ENCODE results near the gene RSAD2. TPM values are rescaled to one million over a fixed set of nuclear protein-coding genes. Genes with fewer than 3 reads are reported as not detected.

The RSAD2 gene
- total RNA-seq, 4 donors from 2014 or later = 3.7 to 7.0 (median 5.8) TPM

DNA sequence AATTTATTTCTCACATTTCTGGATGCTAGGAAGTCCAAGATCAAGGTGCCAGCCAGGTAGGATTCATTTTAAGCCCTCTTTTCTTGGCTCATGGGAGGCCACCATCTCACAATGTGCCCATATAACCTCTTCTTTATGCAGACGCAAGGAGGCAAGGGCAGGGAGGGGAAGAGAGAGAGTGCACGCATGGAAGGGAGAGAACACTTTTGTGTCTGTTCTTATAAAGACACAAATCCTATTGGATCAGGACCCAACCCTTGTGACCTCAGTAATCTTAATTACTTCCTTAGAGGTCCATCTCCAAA, 44.3 kb upstream of the RSAD2 start:
- DNase-seq (ENCODE audit: extremely low spot score) = no peak
- Histone ChIP-seq H3K27me3 (no peaks in the 10 kb centered on the region), H3K4me3 (no peak overlapping the region), H3K9me3 (peaks cover 0 to 23% (median 9%) of the 10 kb centered on the region in 4 donors), H3K4me1 (no peaks in the 10 kb centered on the region), H3K36me3 (no peaks in the 10 kb centered on the region), H3K27ac (replicated peaks in 1 of 4) (no peak overlapping the region)
- TF ChIP-seq, protein P1, sequence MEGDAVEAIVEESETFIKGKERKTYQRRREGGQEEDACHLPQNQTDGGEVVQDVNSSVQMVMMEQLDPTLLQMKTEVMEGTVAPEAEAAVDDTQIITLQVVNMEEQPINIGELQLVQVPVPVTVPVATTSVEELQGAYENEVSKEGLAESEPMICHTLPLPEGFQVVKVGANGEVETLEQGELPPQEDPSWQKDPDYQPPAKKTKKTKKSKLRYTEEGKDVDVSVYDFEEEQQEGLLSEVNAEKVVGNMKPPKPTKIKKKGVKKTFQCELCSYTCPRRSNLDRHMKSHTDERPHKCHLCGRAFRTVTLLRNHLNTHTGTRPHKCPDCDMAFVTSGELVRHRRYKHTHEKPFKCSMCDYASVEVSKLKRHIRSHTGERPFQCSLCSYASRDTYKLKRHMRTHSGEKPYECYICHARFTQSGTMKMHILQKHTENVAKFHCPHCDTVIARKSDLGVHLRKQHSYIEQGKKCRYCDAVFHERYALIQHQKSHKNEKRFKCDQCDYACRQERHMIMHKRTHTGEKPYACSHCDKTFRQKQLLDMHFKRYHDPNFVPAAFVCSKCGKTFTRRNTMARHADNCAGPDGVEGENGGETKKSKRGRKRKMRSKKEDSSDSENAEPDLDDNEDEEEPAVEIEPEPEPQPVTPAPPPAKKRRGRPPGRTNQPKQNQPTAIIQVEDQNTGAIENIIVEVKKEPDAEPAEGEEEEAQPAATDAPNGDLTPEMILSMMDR (IDR thresholded peaks at IDR 0.05) = no peak
- TF ChIP-seq POLR2AphosphoS5 (IDR thresholded peaks at IDR 0.05) = no peak
- no peak for TF ChIP-seq POLR2A (IDR thresholded peaks at IDR 0.05; ENCODE audit: low read depth)
- no peak for TF ChIP-seq EP300 (IDR thresholded peaks at IDR 0.05)
- intact Hi-C loops (cut with DNase I) = no loop called here
- WGBS = 90% methylated on average over 2 of the region's 2 CpGs

DNA sequence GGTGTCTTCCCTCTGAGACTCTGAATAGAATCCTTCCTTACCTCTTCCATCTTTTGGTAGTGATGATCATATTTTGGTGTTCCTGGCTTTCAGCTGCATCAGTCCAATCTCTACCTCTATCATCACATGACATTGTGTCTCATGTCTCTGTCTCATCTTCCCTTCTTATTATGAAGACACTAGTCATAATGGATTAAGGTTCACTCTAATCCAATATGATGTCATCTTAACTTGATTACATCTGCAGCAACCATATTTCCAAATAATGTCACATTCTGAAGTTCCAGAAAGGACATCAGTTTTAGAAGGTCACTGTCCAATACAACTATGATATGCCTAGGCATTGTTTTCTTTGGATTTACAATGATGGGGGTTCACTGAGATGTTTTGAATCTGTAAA, 43.4 kb upstream of the RSAD2 start:
- no peaks in the 10 kb centered on the region for H3K27me3 ChIP-seq
- TF ChIP-seq EP300 (IDR thresholded peaks at IDR 0.05) = no peak
- no peak for TF ChIP-seq POLR2A (IDR thresholded peaks at IDR 0.05; ENCODE audit: low read depth)
- no peak for TF ChIP-seq POLR2AphosphoS5 (IDR thresholded peaks at IDR 0.05)
- TF ChIP-seq, protein P1 (IDR thresholded peaks at IDR 0.05) = no peak
- peaks cover 0 to 23% (median 9%) of the 10 kb centered on the region in 4 donors for H3K9me3 ChIP-seq
- intact Hi-C loops (cut with DNase I) = no loop called here
- no peaks in the 10 kb centered on the region for H3K4me1 ChIP-seq
- no peak for DNase-seq (ENCODE audit: extremely low spot score)
- H3K27ac ChIP-seq (replicated peaks in 1 of 4) = no peak overlapping the region
- peaks cover 0 to under 1% (median 0%) of the 10 kb centered on the region in 4 donors for H3K36me3 ChIP-seq
- H3K4me3 ChIP-seq = no peak overlapping the region

DNA sequence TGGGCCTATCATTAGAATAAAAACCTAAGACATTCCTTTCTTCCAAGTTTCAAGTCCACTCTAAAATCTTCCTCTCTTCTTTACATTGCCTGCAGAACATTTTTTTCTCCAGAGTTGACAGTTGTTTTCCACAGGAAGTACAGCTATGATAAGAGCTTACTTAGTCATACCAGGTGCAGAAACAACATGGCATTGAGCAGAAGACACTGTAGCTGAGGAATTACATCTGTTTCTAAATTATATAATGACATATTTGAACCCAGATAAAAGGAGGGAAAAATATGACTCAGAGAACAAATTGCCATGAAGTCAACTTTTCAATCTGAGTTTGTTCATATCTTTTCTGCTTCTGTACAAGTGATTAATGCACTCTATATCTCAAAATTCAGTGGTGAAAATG, 42.1 kb upstream of the RSAD2 start:
- Histone ChIP-seq H3K27me3 (no peaks in the 10 kb centered on the region), H3K4me1 (no peaks in the 10 kb centered on the region), H3K36me3 (peaks cover 0 to 13% (median 0%) of the 10 kb centered on the region in 4 donors), H3K4me3 (no peak overlapping the region), H3K27ac (replicated peaks in 1 of 4) (no peak overlapping the region), H3K9me3 (peaks cover 0 to 31% (median 12%) of the 10 kb centered on the region in 4 donors)
- intact Hi-C loops (cut with DNase I) = no loop called here
- no peak for DNase-seq (ENCODE audit: extremely low spot score)
- no peak for TF ChIP-seq POLR2A (IDR thresholded peaks at IDR 0.05; ENCODE audit: low read depth)
- TF ChIP-seq, protein P1 (IDR thresholded peaks at IDR 0.05) = no peak
- TF ChIP-seq POLR2AphosphoS5 (IDR thresholded peaks at IDR 0.05) = no peak
- no peak for TF ChIP-seq EP300 (IDR thresholded peaks at IDR 0.05)

DNA sequence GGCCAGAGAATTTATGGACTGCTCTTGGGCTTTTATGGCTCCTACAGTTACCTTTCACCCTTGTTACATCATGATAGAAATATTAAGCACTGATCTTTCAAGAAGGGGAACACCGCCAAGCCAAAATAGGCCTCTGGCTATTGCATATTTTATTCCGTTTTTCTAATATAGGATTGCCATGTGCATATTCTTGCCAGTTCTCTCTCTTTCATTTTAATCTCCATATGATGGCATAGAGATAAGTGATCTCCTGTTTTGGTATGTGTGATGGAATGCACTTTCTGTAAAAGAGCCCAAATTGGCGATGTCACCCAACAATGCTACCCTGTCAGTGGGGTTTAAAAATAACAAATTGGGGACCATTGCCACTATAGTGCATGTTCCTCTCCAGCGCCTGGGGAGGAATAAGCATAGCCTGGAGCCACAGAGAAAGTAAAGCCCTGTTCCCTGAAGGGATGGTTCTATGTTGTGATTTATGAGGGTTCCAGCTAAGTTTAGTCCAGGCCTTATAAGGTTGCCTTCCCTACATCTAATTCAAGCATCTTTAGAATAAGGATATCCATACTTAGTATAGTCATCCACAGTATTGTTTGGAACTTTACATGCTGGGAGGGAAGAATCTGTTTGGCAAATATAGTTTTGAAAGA, 38.8 kb upstream of the RSAD2 start:
- no peaks in the 10 kb centered on the region for H3K27me3 ChIP-seq
- no peaks in the 10 kb centered on the region for H3K4me1 ChIP-seq
- no peak overlapping the region for H3K4me3 ChIP-seq
- 82% methylated on average over 4 of the region's 4 CpGs for WGBS
- H3K9me3 ChIP-seq = peaks cover 0 to 48% (median 25%) of the 10 kb centered on the region in 4 donors
- TF ChIP-seq POLR2AphosphoS5 (IDR thresholded peaks at IDR 0.05) (no peak), POLR2A (IDR thresholded peaks at IDR 0.05; ENCODE audit: low read depth) (no peak), EP300 (IDR thresholded peaks at IDR 0.05) (no peak)
- TF ChIP-seq, protein P1 (IDR thresholded peaks at IDR 0.05) = no peak
- peaks cover 0 to 14% (median 0%) of the 10 kb centered on the region in 4 donors for H3K36me3 ChIP-seq
- intact Hi-C loops (cut with DNase I) = no loop called here
- no peak overlapping the region for H3K27ac ChIP-seq (replicated peaks in 1 of 4)
- DNase-seq (ENCODE audit: extremely low spot score) = no peak

Data from esophagus muscularis mucosa (tissue), 4 donors.